Measurements from ENCODE around the gene EXOSC5. TPM values are rescaled to one million over a fixed set of nuclear protein-coding genes. Genes with fewer than 3 reads are reported as not detected.

Gene EXOSC5
- 16.5 TPM for polyA plus RNA-seq
- long read RNA-seq, donor 1, transcript EXOSC5-201 (6 exons, 1,118 nt): major isoform, 6 of 6 reads
- long read RNA-seq, donor 1, partial matches to known transcripts: 0 of 6 reads
- long read RNA-seq, donor 1, other reads (novel, unspliced or antisense): 0 of 6 reads
- long read RNA-seq, donor 2, transcript EXOSC5-201 (6 exons, 1,118 nt): major isoform, 18 of 18 reads
- long read RNA-seq, donor 2, partial matches to known transcripts: 0 of 18 reads
- long read RNA-seq, donor 2, other reads (novel, unspliced or antisense): 0 of 18 reads
- long read RNA-seq, donor 3, transcript EXOSC5-201 (6 exons, 1,118 nt): major isoform, 25 of 32 reads
- long read RNA-seq, donor 3, partial matches to known transcripts: 7 of 32 reads
- long read RNA-seq, donor 3, other reads (novel, unspliced or antisense): 0 of 32 reads
- long read RNA-seq, donor 4, partial matches to known transcripts: 0 of 2 reads
- long read RNA-seq, donor 4, other reads (novel, unspliced or antisense): 0 of 2 reads
- long read RNA-seq, donor 5, transcript EXOSC5-201 (6 exons, 1,118 nt): major isoform, 8 of 8 reads
- long read RNA-seq, donor 5, partial matches to known transcripts: 0 of 8 reads
- long read RNA-seq, donor 5, other reads (novel, unspliced or antisense): 0 of 8 reads
- long read RNA-seq, donor 6, transcript EXOSC5-201 (6 exons, 1,118 nt): major isoform, 9 of 9 reads
- long read RNA-seq, donor 6, partial matches to known transcripts: 0 of 9 reads
- long read RNA-seq, donor 6, other reads (novel, unspliced or antisense): 0 of 9 reads
- long read RNA-seq, donor 7, transcript EXOSC5-201 (6 exons, 1,118 nt): major isoform, 9 of 9 reads
- long read RNA-seq, donor 7, partial matches to known transcripts: 0 of 9 reads
- long read RNA-seq, donor 7, other reads (novel, unspliced or antisense): 0 of 9 reads
- long read RNA-seq, donor 8, transcript EXOSC5-201 (6 exons, 1,118 nt): major isoform, 20 of 20 reads
- long read RNA-seq, donor 8, partial matches to known transcripts: 0 of 20 reads
- long read RNA-seq, donor 8, other reads (novel, unspliced or antisense): 0 of 20 reads
- long read RNA-seq, donor 9, transcript EXOSC5-201 (6 exons, 1,118 nt): major isoform, 9 of 9 reads
- long read RNA-seq, donor 9, partial matches to known transcripts: 0 of 9 reads
- long read RNA-seq, donor 9, other reads (novel, unspliced or antisense): 0 of 9 reads
- long read RNA-seq, donor 10, transcript EXOSC5-201 (6 exons, 1,118 nt): major isoform, 10 of 11 reads
- long read RNA-seq, donor 10, partial matches to known transcripts: 0 of 11 reads
- long read RNA-seq, donor 10, other reads (novel, unspliced or antisense): 0 of 11 reads
- long read RNA-seq, donor 11, transcript EXOSC5-201 (6 exons, 1,118 nt): major isoform, 11 of 11 reads
- long read RNA-seq, donor 11, partial matches to known transcripts: 0 of 11 reads
- long read RNA-seq, donor 11, other reads (novel, unspliced or antisense): 0 of 11 reads

GRCh38 chr19:41397086-41398049 lies at the start of gene EXOSC5, which contains the start of gene BCKDHA:
EXOSC5 (minus strand) TSS chr19:41397359; CDS start chr19:41397328, 31 bp downstream.
BCKDHA (plus strand) TSS chr19:41397818; CDS start chr19:41397828, 10 bp downstream.
- peak within 1 kb of the TSS; percentile 82 for H3K4me3 ChIP-seq (ENCODE audit: low read length)
- DNase-seq: peak; percentile 100
- H3K4me1 ChIP-seq (ENCODE audit: control insufficient read depth, insufficient read depth, low read length): peaks cover 8% of the 10 kb centered on the region
- no peaks in the 10 kb centered on the region for H3K9me3 ChIP-seq (ENCODE audit: control insufficient read depth, low read depth, low read length)
- no peaks in the 10 kb centered on the region for H3K27me3 ChIP-seq (ENCODE audit: control insufficient read depth, insufficient read depth, low read length)
- H3K36me3 ChIP-seq (ENCODE audit: control insufficient read depth, insufficient read depth, low read length): peaks cover 5% of the 10 kb centered on the region
- peak within 1 kb of the TSS; percentile 31 for H3K27ac ChIP-seq (ENCODE audit: low read length)
- WGBS (ENCODE audit: insufficient coverage, low lambda C conversion rate): no CpG with 5 or more reads among the region's 50 CpGs

- no peaks in the 10 kb centered on the region for H3K36me3 ChIP-seq (ENCODE audit: control insufficient read depth, insufficient read depth, low read length)
- no peak overlapping the region for H3K4me3 ChIP-seq (ENCODE audit: low read length)
- no peaks in the 10 kb centered on the region for H3K9me3 ChIP-seq (ENCODE audit: control insufficient read depth, low read depth, low read length)
- DNase-seq: no peak
- no CpG with 5 or more reads among the region's 5 CpGs for WGBS (ENCODE audit: insufficient coverage, low lambda C conversion rate)
- no peak overlapping the region for H3K27ac ChIP-seq (ENCODE audit: low read length)
- peaks cover 13% of the 10 kb centered on the region for H3K4me1 ChIP-seq (ENCODE audit: control insufficient read depth, insufficient read depth, low read length)
- no peaks in the 10 kb centered on the region for H3K27me3 ChIP-seq (ENCODE audit: control insufficient read depth, insufficient read depth, low read length)
Measured at GRCh38 chr19:41445575-41445974, 48.4 kb upstream of the EXOSC5 start.

- Histone ChIP-seq H3K27me3 (ENCODE audit: control insufficient read depth, insufficient read depth, low read length) (no peaks in the 10 kb centered on the region), H3K36me3 (ENCODE audit: control insufficient read depth, insufficient read depth, low read length) (no peaks in the 10 kb centered on the region), H3K4me1 (ENCODE audit: control insufficient read depth, insufficient read depth, low read length) (peaks cover 20% of the 10 kb centered on the region), H3K27ac (ENCODE audit: low read length) (peak overlapping the region; percentile 84), H3K4me3 (ENCODE audit: low read length) (peak overlapping the region; percentile 57), H3K9me3 (ENCODE audit: control insufficient read depth, low read depth, low read length) (no peaks in the 10 kb centered on the region)
- WGBS (ENCODE audit: insufficient coverage, low lambda C conversion rate): no CpG with 5 or more reads among the region's 6 CpGs
- DNase-seq: no peak
Measured at GRCh38 chr19:41443813-41444455, 46.8 kb upstream of the EXOSC5 start.

GRCh38 chr19:41442473-41443355 lies 45.6 kb upstream of the EXOSC5 start, which contains the start of gene ERICH4:
ERICH4 (plus strand) TSS chr19:41443156; CDS start chr19:41443170, 14 bp downstream.
- 43% methylated on average over 1 of the region's 7 CpGs for WGBS (ENCODE audit: insufficient coverage, low lambda C conversion rate)

GRCh38 chr19:41441321-41441945 lies 44.3 kb upstream of the EXOSC5 start:
- Histone ChIP-seq H3K4me3 (ENCODE audit: low read length) (no peak overlapping the region), H3K4me1 (ENCODE audit: control insufficient read depth, insufficient read depth, low read length) (peaks cover 38% of the 10 kb centered on the region), H3K27ac (ENCODE audit: low read length) (peak overlapping the region; percentile 84), H3K9me3 (ENCODE audit: control insufficient read depth, low read depth, low read length) (no peaks in the 10 kb centered on the region), H3K36me3 (ENCODE audit: control insufficient read depth, insufficient read depth, low read length) (peaks cover 5% of the 10 kb centered on the region), H3K27me3 (ENCODE audit: control insufficient read depth, insufficient read depth, low read length) (no peaks in the 10 kb centered on the region)
- WGBS (ENCODE audit: insufficient coverage, low lambda C conversion rate): 100% methylated on average over 1 of the region's 15 CpGs
- peak in 1 of 2 donors; percentile 69 for DNase-seq

More at GRCh38 chr19:41442473-41443355, 45.6 kb upstream of the EXOSC5 start, which contains the start of gene ERICH4:
- H3K4me3 ChIP-seq (ENCODE audit: low read length): peak within 1 kb of the TSS; percentile 57
- H3K9me3 ChIP-seq (ENCODE audit: control insufficient read depth, low read depth, low read length): no peaks in the 10 kb centered on the region
- no peaks in the 10 kb centered on the region for H3K27me3 ChIP-seq (ENCODE audit: control insufficient read depth, insufficient read depth, low read length)
- peaks cover 26% of the 10 kb centered on the region for H3K4me1 ChIP-seq (ENCODE audit: control insufficient read depth, insufficient read depth, low read length)
- H3K27ac ChIP-seq (ENCODE audit: low read length): peak within 1 kb of the TSS; percentile 84
- peaks cover 3% of the 10 kb centered on the region for H3K36me3 ChIP-seq (ENCODE audit: control insufficient read depth, insufficient read depth, low read length)
- peak; percentile 91 to 95 for DNase-seq

GRCh38 chr19:41439441-41440222 lies 42.5 kb upstream of the EXOSC5 start, which contains the start of gene DMAC2:
DMAC2 (minus strand) TSS chr19:41439912; CDS start chr19:41439899, 13 bp downstream.
- Histone ChIP-seq H3K36me3 (ENCODE audit: control insufficient read depth, insufficient read depth, low read length) (peaks cover 5% of the 10 kb centered on the region), H3K4me3 (ENCODE audit: low read length) (peak within 1 kb of the TSS; percentile 65), H3K27ac (ENCODE audit: low read length) (peak within 1 kb of the TSS; percentile 88), H3K9me3 (ENCODE audit: control insufficient read depth, low read depth, low read length) (no peaks in the 10 kb centered on the region), H3K27me3 (ENCODE audit: control insufficient read depth, insufficient read depth, low read length) (no peaks in the 10 kb centered on the region), H3K4me1 (ENCODE audit: control insufficient read depth, insufficient read depth, low read length) (peaks cover 53% of the 10 kb centered on the region)
- 0% methylated on average over 1 of the region's 40 CpGs for WGBS (ENCODE audit: insufficient coverage, low lambda C conversion rate)
- peak; percentile 97 to 99 for DNase-seq

GRCh38 chr19:41437944-41438574 lies 40.9 kb upstream of the EXOSC5 start:
- Histone ChIP-seq H3K4me1 (ENCODE audit: control insufficient read depth, insufficient read depth, low read length) (peaks cover 53% of the 10 kb centered on the region), H3K4me3 (ENCODE audit: low read length) (no peak overlapping the region), H3K27me3 (ENCODE audit: control insufficient read depth, insufficient read depth, low read length) (no peaks in the 10 kb centered on the region), H3K36me3 (ENCODE audit: control insufficient read depth, insufficient read depth, low read length) (peaks cover 11% of the 10 kb centered on the region), H3K27ac (ENCODE audit: low read length) (peak overlapping the region; percentile 94), H3K9me3 (ENCODE audit: control insufficient read depth, low read depth, low read length) (no peaks in the 10 kb centered on the region)
- WGBS (ENCODE audit: insufficient coverage, low lambda C conversion rate): no CpG with 5 or more reads among the region's 7 CpGs
- DNase-seq: no peak

All from large intestine (tissue), 12 donors.